Thymus (tissue), 11 donors: ENCODE measurements around the gene SMIM28. TPM values are rescaled to one million over a fixed set of nuclear protein-coding genes. Genes with fewer than 3 reads are reported as not detected.
A peak's percentile ranks its signal among the peaks of the same experiment; 100 is the strongest.

Experiments used
- DNase-seq, 9 donors: peaks; one replicate each; pipeline ENCODE4 v3.0.0-alpha.2; 2013; ENCODE audit warnings: low spot score in 9 of 9, low read depth in 6 of 9, missing footprints in 1 of 9
- H3K27ac ChIP-seq, 2 donors: one replicate each; pipeline ENCODE4 v1.5.1; 2013; ENCODE audit warnings: control low read depth in 1 of 2, low read depth in 1 of 2, low read length in 1 of 2, mild to moderate bottlenecking in 1 of 2, moderate library complexity in 1 of 2
- H3K27me3 ChIP-seq, 2 donors: one replicate each; pipeline ENCODE4 v1.5.1; 2013; ENCODE audit warnings: low read length in 1 of 2; ENCODE audit not compliant: control insufficient read depth in 2 of 2, insufficient read depth in 1 of 2
- H3K36me3 ChIP-seq, 2 donors: one replicate each; pipeline ENCODE4 v1.5.1; 2013; ENCODE audit warnings: low read length in 1 of 2, mild to moderate bottlenecking in 1 of 2, moderate library complexity in 1 of 2; ENCODE audit not compliant: control insufficient read depth in 2 of 2, insufficient read depth in 2 of 2
- H3K4me1 ChIP-seq, 2 donors: one replicate each; pipeline ENCODE4 v1.5.1; 2013; ENCODE audit warnings: low read length in 2 of 2; ENCODE audit not compliant: control insufficient read depth in 2 of 2, insufficient read depth in 2 of 2
- H3K4me3 ChIP-seq, 2 donors: one replicate each; pipeline ENCODE4 v1.5.1; 2013; ENCODE audit warnings: low read length in 2 of 2, control low read depth in 1 of 2, mild to moderate bottlenecking in 1 of 2
- H3K9me3 ChIP-seq, 2 donors: one replicate each; pipeline ENCODE4 v1.5.1; 2013; ENCODE audit warnings: low read length in 1 of 2, mild to moderate bottlenecking in 1 of 2; ENCODE audit not compliant: control insufficient read depth in 2 of 2, insufficient read depth in 1 of 2
- WGBS: extraction: QIAGEN DNeasy Blood & Tissue Kit; methylation state at CpG from one replicate; pipeline ENCODE4 v1.1.7; 2013; 5-methylcytosine and 5-hydroxymethylcytosine counted together
- polyA plus RNA-seq: library from polyadenylated mRNA; stranded (reverse); fragments of 200-250 nt; gene quantifications from one replicate; pipeline ENCODE4 v1.2.3, GENCODE V29; 2013
- total RNA-seq: library from RNA; stranded (reverse); fragments of 120-200 nt; gene quantifications from one replicate; pipeline ENCODE4 v1.2.4, GENCODE V29; 2013
- donor health status: healthy.

Gene SMIM28
- total and polyA plus RNA-seq, 2 donors: not detected

GRCh38 chr6:138370631-138371451, 6.9 kb upstream of the SMIM28 start:
- no peaks in the 10 kb centered on the region for H3K27me3 ChIP-seq
- H3K4me3 ChIP-seq: no peak overlapping the region
- WGBS: 88% methylated on average over 9 of the region's 9 CpGs
- DNase-seq: no peak
- H3K9me3 ChIP-seq: no peaks in the 10 kb centered on the region
- no peaks in the 10 kb centered on the region for H3K4me1 ChIP-seq
- no peaks in the 10 kb centered on the region for H3K36me3 ChIP-seq
- H3K27ac ChIP-seq: no peak overlapping the region

GRCh38 chr6:138371452-138371711, 6.3 kb upstream of the SMIM28 start:
- H3K9me3 ChIP-seq: no peaks in the 10 kb centered on the region
- no peaks in the 10 kb centered on the region for H3K4me1 ChIP-seq
- 98% methylated on average over 3 of the region's 3 CpGs for WGBS
- H3K27ac ChIP-seq: no peak overlapping the region
- H3K27me3 ChIP-seq: no peaks in the 10 kb centered on the region
- H3K4me3 ChIP-seq: no peak overlapping the region
- no peaks in the 10 kb centered on the region for H3K36me3 ChIP-seq
- no peak for DNase-seq

DNA sequence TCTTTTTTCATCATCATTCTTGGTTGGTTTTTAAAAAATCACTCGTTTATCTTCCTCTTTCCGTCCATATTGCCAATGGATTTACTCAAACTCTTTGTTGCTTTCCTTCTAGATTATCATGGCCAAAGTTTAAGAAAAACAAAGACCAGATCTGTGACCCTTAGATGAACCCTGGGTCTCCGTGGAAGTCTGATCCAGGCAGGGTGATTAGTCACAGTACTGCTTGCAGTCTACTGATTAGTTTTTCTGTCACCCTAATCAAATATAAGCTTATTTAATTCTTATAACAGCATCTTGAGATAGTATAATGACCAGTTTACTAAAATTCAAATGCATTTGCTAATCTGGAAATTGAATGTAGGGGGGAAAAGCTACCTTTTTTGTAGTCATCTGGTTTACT, 6.0 kb upstream of the SMIM28 start:
- Histone ChIP-seq H3K4me3 (no peak overlapping the region), H3K27ac (no peak overlapping the region), H3K36me3 (no peaks in the 10 kb centered on the region), H3K9me3 (no peaks in the 10 kb centered on the region), H3K27me3 (no peaks in the 10 kb centered on the region), H3K4me1 (no peaks in the 10 kb centered on the region)
- WGBS: 86% methylated on average over 3 of the region's 3 CpGs
- no peak for DNase-seq

DNA sequence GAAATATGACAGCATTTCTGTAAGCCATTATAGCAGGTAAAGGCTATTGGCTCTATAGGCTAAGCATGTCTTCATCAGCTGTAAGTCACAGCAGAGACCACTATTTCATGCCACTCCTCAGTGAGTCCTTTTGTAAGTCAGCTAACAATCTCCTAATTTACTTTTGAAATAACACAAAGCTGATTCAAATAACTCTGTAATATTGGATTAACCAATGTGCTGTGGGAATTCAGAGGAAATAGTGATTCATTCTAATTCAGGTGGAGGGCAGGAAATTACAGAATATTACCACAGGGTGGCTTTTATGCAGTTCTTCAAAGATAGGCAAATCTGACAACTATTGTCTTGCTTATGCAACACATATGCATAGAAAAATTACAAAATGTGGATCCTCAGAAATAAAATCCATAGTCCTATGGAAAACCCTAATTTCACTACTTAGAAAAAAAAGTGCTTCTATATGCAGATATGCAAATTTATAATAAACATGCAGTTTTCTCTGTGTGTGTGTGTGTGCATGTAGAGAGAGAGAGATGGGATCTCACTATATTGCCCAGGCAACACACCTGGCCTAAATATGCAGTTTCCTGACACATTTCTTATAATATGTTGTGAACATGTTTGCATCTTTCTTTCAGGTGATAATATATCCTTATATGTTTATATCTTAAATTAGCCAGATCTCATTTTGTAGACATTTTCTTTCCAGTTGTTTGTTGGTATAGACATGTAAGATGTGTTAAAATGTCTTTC, 4.8 kb upstream of the SMIM28 start:
- Histone ChIP-seq H3K4me1 (no peaks in the 10 kb centered on the region), H3K36me3 (no peaks in the 10 kb centered on the region), H3K4me3 (no peak overlapping the region), H3K9me3 (no peaks in the 10 kb centered on the region), H3K27ac (no peak overlapping the region), H3K27me3 (no peaks in the 10 kb centered on the region)
- peak in 1 of 9 donors; percentile 7 for DNase-seq

- Histone ChIP-seq H3K4me3 (no peak overlapping the region), H3K4me1 (no peaks in the 10 kb centered on the region), H3K9me3 (no peaks in the 10 kb centered on the region), H3K27ac (no peak overlapping the region), H3K36me3 (no peaks in the 10 kb centered on the region), H3K27me3 (no peaks in the 10 kb centered on the region)
- no peak for DNase-seq
Observed at GRCh38 chr6:138374230-138374629, 3.5 kb upstream of the SMIM28 start.

GRCh38 chr6:138374815-138375214, 2.9 kb upstream of the SMIM28 start:
- H3K9me3 ChIP-seq: no peaks in the 10 kb centered on the region
- H3K27me3 ChIP-seq: no peaks in the 10 kb centered on the region
- H3K36me3 ChIP-seq: no peaks in the 10 kb centered on the region
- WGBS: 94% methylated on average over 2 of the region's 2 CpGs
- H3K4me1 ChIP-seq: no peaks in the 10 kb centered on the region
- H3K27ac ChIP-seq: no peak overlapping the region
- no peak overlapping the region for H3K4me3 ChIP-seq
- no peak for DNase-seq

- Histone ChIP-seq H3K27ac (no peak overlapping the region), H3K9me3 (no peaks in the 10 kb centered on the region), H3K27me3 (no peaks in the 10 kb centered on the region), H3K36me3 (no peaks in the 10 kb centered on the region), H3K4me1 (no peaks in the 10 kb centered on the region), H3K4me3 (no peak overlapping the region)
- DNase-seq: no peak
Observed at GRCh38 chr6:138377042-138377441, 663 bp upstream of the SMIM28 start.

GRCh38 chr6:138378463-138378862, 758 bp downstream of the SMIM28 start:
- no peaks in the 10 kb centered on the region for H3K36me3 ChIP-seq
- WGBS: 92% methylated on average over 4 of the region's 4 CpGs
- no peak for DNase-seq
- no peaks in the 10 kb centered on the region for H3K9me3 ChIP-seq
- H3K4me3 ChIP-seq: no peak overlapping the region
- H3K4me1 ChIP-seq: no peaks in the 10 kb centered on the region
- H3K27ac ChIP-seq: no peak overlapping the region
- H3K27me3 ChIP-seq: no peaks in the 10 kb centered on the region

DNA sequence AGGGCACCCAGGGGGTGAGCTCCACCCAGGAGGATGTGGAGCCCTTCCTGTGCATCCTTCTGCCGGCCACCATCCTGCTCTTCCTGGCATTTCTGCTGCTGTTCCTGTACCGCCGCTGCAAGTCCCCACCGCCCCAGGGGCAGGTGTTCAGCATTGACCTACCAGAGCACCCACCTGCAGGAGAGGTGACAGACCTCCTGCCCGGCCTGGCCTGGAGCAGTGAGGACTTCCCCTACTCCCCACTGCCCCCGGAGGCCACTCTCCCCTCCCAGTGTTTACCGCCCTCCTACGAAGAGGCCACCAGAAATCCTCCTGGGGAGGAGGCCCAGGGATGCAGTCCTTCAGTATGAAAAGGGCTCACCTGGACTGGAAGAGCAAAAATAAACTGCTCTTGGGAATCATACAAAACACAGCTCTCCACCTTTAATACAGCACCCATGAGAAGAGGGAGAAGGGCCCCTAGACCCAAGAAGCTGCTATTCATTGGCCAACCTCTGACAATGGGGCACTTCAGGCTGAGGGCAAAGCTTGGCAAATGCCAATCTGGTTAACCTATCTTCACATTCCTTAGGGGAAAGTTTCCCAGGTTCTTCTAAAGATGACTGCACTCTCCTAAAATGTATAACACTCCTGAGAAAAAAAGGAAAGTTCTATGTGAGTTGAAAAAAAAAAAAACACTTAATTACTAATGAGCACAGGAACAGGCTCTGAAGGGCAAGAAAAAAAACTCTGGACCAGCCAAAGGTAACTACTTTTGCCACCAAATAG, 5.0 kb downstream of the SMIM28 start:
- Histone ChIP-seq H3K4me1 (no peaks in the 10 kb centered on the region), H3K27me3 (no peaks in the 10 kb centered on the region), H3K9me3 (no peaks in the 10 kb centered on the region), H3K36me3 (no peaks in the 10 kb centered on the region), H3K27ac (no peak overlapping the region), H3K4me3 (no peak overlapping the region)
- no peak for DNase-seq
- WGBS: 96% methylated on average over 8 of the region's 8 CpGs
